Activated CD4-positive, alpha-beta T cell treated with anti-CD3 and anti-CD28 coated beads, Interleukin-2, amount 50 U/mL, for 16 hours (primary cell): ENCODE data around the gene ANKRD13D.

Experiments
- DNase-seq: peaks from one replicate; pipeline ENCODE4 v3.0.0-alpha.2; 2020

The ANKRD13D gene

GRCh38 chr11:67274768-67275605 is 14.1 kb upstream of the ANKRD13D start:
- no peak for DNase-seq

GRCh38 chr11:67275606-67276409 is 13.3 kb upstream of the ANKRD13D start:
- DNase-seq: no peak

- DNase-seq: peak; percentile 73
These were observed 12.3 kb upstream of the ANKRD13D start for GRCh38 chr11:67276781-67277230.

- DNase-seq: peak; percentile 96
These were observed 11.7 kb upstream of the ANKRD13D start for GRCh38 chr11:67277231-67277961.

- DNase-seq: no peak
These were observed 10.8 kb upstream of the ANKRD13D start for GRCh38 chr11:67278135-67278938.

GRCh38 chr11:67278939-67279588 is 10.0 kb upstream of the ANKRD13D start:
- no peak for DNase-seq

GRCh38 chr11:67279589-67280340 is 9.3 kb upstream of the ANKRD13D start:
- DNase-seq: no peak

GRCh38 chr11:67280341-67280787 is 8.7 kb upstream of the ANKRD13D start:
- no peak for DNase-seq

- no peak for DNase-seq
These were observed 8.1 kb upstream of the ANKRD13D start for GRCh38 chr11:67280788-67281551.

GRCh38 chr11:67281552-67282150 is 7.5 kb upstream of the ANKRD13D start:
- no peak for DNase-seq

GRCh38 chr11:67282155-67282875 is 6.8 kb upstream of the ANKRD13D start:
- no peak for DNase-seq

GRCh38 chr11:67282876-67283371 is 6.2 kb upstream of the ANKRD13D start:
- DNase-seq: no peak

- DNase-seq: no peak
These were observed 5.6 kb upstream of the ANKRD13D start for GRCh38 chr11:67283481-67283963.

GRCh38 chr11:67284811-67285540 is 4.1 kb upstream of the ANKRD13D start:
- no peak for DNase-seq

- no peak for DNase-seq
These were observed 3.3 kb upstream of the ANKRD13D start for GRCh38 chr11:67285541-67286498.

GRCh38 chr11:67286621-67287333 is 2.3 kb upstream of the ANKRD13D start:
- DNase-seq: no peak
